ENCODE data around the gene ZIM2.

The ZIM2 gene

DNA sequence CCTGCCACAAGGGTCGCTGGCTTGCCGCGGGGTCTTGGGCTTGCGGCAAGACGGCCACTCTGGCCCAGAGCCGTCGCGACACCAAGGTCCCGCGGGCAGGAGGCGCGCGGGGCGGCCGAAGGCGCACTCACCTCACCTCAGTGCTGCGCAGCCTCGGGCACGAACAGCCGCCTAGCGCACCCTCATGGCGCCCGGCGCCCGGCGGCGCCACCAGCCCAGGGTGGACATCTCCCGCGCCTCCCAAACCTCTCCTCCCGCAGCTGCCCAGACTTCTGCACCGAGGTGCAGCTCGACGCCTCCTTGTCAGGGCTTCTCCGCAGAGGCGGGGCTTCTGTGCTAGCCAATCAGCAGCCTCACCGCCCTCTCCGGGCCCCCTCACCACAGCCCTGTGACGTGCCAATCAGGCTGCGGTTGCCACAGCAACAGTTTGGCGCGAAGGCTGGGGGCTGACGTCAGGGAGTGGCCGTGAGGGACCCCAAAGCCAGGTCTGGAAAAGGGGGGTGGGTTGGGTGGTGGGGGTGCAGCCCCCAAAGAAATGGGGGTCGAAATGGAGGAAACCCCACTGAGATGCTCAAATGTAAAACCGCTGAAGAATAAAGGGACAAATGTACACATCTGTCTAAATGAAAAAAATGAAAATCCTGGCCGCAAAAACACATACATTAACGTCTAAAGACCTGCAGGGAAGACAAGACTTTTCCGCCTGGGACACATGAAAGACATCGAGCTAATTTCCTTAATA lies at the start of gene ZIM2, which contains the start of gene PEG3:
TSS of gene ZIM2 (minus strand) at position 276 of the 742 bp plus-strand sequence. CDS start 16,449 bp downstream, outside the sequence.
TSS of gene PEG3 (minus strand) at position 276 of the 742 bp plus-strand sequence. CDS start 16,071 bp downstream, outside the sequence.
- TF ChIP-seq, protein P1, sequence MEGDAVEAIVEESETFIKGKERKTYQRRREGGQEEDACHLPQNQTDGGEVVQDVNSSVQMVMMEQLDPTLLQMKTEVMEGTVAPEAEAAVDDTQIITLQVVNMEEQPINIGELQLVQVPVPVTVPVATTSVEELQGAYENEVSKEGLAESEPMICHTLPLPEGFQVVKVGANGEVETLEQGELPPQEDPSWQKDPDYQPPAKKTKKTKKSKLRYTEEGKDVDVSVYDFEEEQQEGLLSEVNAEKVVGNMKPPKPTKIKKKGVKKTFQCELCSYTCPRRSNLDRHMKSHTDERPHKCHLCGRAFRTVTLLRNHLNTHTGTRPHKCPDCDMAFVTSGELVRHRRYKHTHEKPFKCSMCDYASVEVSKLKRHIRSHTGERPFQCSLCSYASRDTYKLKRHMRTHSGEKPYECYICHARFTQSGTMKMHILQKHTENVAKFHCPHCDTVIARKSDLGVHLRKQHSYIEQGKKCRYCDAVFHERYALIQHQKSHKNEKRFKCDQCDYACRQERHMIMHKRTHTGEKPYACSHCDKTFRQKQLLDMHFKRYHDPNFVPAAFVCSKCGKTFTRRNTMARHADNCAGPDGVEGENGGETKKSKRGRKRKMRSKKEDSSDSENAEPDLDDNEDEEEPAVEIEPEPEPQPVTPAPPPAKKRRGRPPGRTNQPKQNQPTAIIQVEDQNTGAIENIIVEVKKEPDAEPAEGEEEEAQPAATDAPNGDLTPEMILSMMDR (IDR thresholded peaks at IDR 0.05; ENCODE audit: control insufficient read depth, extremely low read depth, insufficient read depth), result no peak
- H3K4me3 ChIP-seq (ENCODE audit: low read depth, low read length), result peak within 1 kb of the TSS; percentile 59
- no peak for DNase-seq (ENCODE audit: low read depth)

DNA sequence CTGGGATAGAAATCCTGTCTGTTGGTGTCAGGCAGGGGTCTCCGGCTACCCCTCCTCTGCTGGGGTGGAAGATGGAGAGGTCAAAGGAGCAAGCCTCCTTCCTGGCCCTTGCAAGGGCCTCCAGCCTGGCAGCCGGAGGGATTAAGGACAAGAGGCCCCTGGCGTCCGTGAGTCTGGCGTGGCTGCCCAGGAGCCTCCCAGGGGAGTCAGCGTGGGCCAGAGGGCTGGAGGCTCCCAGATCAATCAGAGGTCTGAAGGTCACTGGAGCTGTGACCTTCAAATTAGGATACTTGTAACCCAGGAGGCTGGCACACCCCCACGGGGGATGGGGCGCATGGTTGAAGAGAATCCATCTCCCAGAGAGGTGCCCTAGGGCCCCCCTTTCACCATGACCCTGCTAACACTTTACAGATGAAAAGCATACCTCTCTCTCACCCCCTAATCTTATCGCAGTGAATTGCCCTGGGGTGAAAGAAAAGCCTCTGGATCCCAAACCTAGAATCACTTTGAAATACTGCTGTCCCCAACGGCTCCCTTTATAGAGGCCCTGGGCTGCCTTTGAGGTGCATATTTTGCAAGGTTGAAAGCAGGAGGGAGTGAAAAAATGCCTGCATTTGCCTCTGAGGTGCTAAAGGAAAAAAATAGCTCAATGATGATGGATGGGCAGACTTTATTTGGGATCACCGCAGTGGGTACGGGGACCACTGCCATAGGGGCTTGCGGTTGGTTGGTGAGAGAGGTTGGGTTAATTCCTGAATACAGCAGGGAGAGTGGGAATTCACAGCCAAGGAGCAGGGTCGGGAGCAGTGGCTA lies 44.9 kb upstream of the ZIM2 start:
- H3K4me3 ChIP-seq (ENCODE audit: low read depth, low read length), result no peak overlapping the region
- TF ChIP-seq, protein P1 (IDR thresholded peaks at IDR 0.05; ENCODE audit: control insufficient read depth, extremely low read depth, insufficient read depth), result no peak
- no peak for DNase-seq (ENCODE audit: low read depth)

DNA sequence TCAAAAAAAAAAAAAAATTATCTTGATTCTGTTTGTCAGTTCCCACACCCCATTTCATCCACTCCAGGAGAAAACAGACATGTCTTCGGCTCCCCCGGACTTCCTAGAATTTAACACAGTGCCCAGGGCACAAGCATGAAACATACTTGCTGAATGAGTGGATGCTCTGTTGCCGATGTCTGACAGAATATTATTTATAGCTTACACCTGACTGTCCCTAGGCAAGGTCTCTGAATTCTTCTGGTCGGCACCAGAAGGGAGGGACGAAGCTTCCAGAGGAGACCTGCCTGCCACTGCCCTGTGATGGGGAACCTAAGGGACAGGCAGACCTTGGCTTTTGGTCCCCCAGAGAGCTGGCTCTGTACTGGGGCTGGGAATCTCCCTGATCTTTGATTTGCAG lies 43.9 kb upstream of the ZIM2 start:
- H3K4me3 ChIP-seq (ENCODE audit: low read depth, low read length), result no peak overlapping the region
- TF ChIP-seq, protein P1 (IDR thresholded peaks at IDR 0.05; ENCODE audit: control insufficient read depth, extremely low read depth, insufficient read depth), result no peak
- DNase-seq (ENCODE audit: low read depth), result no peak

DNA sequence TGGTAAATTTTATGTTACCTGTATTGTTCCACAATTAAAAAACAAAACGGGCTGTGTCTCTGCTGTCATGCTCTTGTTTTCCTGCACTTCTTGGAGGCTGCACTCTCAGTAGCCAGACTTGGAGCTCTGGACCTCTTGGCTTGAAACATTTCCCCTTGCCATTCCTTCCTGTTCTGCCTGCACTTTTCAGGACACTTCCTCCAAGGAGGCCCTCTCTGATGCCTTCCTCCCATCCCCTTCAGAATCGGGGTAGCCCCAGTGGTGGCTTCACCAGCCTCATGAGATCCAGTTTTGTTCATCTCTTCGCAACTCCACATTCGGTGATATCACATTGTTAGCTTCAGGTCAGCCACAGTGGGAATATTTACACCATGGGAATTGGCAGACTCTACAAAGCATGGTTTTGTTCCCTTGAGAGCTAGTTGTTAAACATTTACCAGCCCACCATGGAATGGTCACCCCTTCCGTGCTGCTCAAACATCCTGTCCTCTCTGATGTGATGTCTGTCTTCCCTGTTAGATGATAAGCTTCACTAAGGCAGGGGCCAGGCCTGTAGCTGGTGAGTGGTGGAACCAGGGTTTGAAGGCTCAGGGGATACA lies 40.2 kb upstream of the ZIM2 start:
- TF ChIP-seq, protein P1 (IDR thresholded peaks at IDR 0.05; ENCODE audit: control insufficient read depth, extremely low read depth, insufficient read depth), result no peak
- no peak for DNase-seq (ENCODE audit: low read depth)
- no peak overlapping the region for H3K4me3 ChIP-seq (ENCODE audit: low read depth, low read length)

DNA sequence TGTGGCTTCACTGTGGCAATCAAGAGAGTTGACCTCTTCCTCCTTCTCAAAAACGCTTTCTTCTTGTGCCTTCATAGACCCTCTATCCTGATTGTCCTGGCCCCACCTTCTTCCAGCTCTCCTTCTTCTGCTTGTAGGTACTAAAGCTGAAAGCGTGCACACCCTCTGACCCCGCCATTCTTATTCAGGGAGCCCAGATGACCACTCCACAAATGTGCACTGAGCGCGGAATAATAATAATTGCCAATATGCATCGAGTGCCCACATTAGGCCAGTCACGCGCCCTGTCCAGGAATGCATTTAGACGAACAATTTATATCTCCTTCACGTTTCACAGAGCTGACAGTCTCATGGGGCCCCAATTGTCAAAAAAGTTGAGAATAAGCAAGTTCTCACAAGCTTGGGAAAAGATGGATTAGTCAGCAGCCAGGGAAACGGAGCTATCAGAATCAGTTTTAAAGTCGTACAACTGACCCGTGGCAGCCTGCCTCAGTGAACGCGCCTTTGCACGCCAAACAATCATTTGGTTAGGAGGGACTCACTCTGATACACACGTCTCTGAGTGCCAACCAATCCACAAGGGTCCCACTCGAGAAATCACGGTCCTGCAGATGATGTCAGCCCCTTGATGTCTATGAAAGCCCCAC lies 36.7 kb upstream of the ZIM2 start:
- DNase-seq (ENCODE audit: low read depth), result no peak
- TF ChIP-seq, protein P1 (IDR thresholded peaks at IDR 0.05; ENCODE audit: control insufficient read depth, extremely low read depth, insufficient read depth), result no peak

DNA sequence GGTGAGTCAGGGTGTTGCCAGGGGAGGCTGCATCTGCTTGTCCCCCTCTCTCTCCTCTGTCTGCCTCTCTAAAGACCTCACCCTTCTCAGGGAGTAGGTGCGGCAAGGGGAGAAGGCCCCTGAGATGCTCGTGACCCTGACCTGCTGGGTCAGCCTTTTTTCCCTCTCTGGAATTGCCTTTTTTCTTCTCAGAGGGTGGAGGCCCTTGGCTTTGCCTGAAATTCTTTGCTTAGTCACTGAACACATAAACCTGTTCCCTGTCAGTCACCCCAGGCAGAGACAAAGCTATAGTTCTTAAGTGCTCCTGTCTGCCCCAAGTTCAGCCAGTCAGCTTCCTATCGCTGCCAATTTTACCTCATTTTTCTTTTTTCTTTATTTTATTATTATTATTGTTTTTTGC lies 35.2 kb upstream of the ZIM2 start:
- H3K4me3 ChIP-seq (ENCODE audit: low read depth, low read length), result no peak overlapping the region
- DNase-seq (ENCODE audit: low read depth), result no peak
- TF ChIP-seq, protein P1 (IDR thresholded peaks at IDR 0.05; ENCODE audit: control insufficient read depth, extremely low read depth, insufficient read depth), result no peak

More for the DNA sequence above, 36.7 kb upstream of the ZIM2 start:
- H3K4me3 ChIP-seq (ENCODE audit: low read depth, low read length), result no peak overlapping the region

Data from LNCaP clone FGC (cell line).